Measurements from ENCODE around the gene PSMB4.
"Not testable (repeated sequence)": the region's sequence is repeated elsewhere in the genome, so short reads cannot be mapped to it uniquely, and the experiment has no call there.

PSMB4 gene

GRCh38 chr1:151399324-151400171 is at the start of gene PSMB4:
Gene PSMB4 (plus strand): TSS chr1:151399573. CDS start chr1:151399588, 15 bp downstream.
- peak; percentile 99 for DNase-seq (ENCODE audit: low spot score)

- DNase-seq (ENCODE audit: low spot score), result not testable (repeated sequence)
These were observed 49.0 kb upstream of the PSMB4 start for GRCh38 chr1:151350323-151350722.

DNA sequence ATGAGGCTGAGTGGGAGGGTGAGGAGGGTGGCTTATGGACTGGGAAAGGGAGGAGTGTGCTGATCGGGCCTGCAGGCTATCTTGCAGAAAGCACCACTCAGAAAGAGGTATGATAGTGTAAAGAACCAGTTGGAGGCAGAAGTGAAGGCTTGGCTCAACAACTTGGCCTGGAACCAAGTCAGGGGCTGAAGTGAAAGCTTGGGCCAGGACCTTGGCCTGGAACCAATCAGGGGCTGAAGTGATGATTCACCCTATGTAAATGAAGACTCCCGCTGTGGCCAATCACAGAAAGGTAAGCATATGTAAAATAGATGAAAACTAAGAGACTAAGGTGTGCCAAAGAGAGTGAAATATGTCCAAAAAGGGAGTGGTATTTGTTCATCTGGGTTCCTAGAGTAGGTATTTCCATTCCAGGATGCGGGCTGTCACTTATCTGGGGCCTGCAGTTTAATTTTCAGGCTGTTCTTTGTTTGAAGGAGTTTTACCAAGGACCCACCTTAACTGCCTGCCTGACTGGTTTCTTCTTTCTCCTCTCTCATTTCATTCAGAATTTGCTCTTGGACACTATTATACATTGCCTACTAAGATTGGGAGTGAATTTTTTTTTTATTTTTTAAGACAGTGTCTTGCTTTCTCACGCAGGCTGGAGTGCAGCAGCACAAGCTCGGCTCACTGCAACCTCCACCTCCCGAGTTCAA is 47.2 kb upstream of the PSMB4 start:
- DNase-seq (ENCODE audit: low spot score), result peak; percentile 51

- DNase-seq (ENCODE audit: low spot score), result no peak
These were observed 42.7 kb upstream of the PSMB4 start for GRCh38 chr1:151356696-151357095.

DNA sequence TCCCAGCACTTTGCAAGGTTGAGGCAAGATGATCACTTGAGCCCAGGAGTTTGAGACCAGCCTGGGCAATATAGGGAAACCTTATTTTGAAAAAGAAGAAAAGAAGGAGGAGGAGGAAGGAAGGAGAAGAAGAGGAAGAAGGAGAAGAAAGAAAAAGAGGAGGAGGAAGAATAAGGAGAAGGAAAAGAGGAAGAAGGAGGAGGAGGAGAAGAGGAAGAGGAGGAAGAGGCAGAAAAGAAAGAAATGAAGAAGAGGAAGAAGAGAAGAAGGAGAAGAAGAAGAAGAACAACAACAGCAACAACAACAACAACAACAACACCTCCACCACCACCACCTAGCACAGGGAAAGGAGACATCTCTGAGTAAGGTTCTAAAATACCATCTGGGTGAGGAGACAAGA is 37.5 kb upstream of the PSMB4 start:
- no peak for DNase-seq (ENCODE audit: low spot score)

- DNase-seq (ENCODE audit: low spot score), result no peak
These were observed 36.8 kb upstream of the PSMB4 start for GRCh38 chr1:151362308-151363155.

GRCh38 chr1:151364996-151365395 is 34.4 kb upstream of the PSMB4 start:
- DNase-seq (ENCODE audit: low spot score), result no peak

GRCh38 chr1:151367658-151368392 is 31.5 kb upstream of the PSMB4 start:
- DNase-seq (ENCODE audit: low spot score), result no peak

DNA sequence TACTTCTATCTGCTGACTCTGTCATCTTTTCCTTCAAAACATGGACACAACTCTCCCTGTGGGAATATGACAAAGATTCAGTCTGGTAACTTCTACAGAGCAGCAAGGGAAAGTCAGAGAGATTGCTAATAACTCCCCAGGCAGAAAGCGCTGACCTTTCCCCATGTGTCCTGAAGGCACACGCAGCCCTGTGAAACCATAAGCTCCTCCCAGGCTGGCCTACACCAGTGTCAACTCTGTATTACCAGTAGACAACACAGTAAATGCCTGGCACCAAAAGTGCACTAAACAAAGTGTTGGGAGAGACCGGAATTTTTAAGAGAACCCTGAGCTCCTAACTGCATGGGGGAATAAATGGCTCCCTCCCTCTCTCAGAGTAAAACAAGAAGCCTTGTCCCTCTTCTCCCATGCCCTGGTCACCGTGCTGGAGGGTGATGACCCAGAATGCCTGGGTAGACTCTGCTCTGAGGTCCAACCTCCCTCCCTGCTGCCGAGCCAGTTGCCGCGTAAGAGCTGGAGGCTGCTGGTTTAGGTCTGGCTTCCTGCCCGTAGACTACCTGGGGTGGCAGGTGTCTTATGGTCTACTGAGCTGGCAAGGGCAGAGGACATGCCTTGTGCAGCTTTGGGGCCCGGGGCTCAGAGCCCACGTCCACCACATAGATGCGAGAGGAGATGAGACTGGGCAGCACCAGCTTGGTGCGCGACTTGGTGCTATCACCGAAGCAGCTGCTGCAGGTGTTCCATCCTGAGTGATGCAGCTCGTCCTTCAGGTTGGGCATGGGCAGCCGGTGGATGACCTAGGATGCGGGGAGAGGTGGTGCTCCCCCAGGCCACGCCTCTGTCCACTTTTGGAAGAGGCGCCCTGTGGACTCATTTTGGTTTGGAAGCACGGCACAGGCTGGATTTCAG is 30.7 kb upstream of the PSMB4 start:
- DNase-seq (ENCODE audit: low spot score), result no peak

DNA sequence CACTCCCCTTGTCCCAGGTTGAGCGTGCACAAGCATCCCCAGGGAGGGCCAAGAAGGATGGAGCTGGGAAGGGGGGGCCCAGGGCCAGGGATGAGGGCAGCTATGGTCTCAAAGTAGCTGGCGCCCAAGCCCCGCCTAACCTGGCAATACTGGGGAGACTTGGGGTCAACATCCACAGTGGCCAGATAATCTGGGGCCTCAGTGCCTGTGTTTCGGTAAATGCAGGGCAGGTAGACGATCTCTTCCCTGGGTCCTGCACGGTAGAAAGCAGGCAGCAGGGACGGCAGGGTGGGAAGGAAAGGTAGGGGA is 30.1 kb upstream of the PSMB4 start:
- no peak for DNase-seq (ENCODE audit: low spot score)

- DNase-seq (ENCODE audit: low spot score), result no peak
These were observed 29.7 kb upstream of the PSMB4 start for GRCh38 chr1:151369621-151370048.

DNA sequence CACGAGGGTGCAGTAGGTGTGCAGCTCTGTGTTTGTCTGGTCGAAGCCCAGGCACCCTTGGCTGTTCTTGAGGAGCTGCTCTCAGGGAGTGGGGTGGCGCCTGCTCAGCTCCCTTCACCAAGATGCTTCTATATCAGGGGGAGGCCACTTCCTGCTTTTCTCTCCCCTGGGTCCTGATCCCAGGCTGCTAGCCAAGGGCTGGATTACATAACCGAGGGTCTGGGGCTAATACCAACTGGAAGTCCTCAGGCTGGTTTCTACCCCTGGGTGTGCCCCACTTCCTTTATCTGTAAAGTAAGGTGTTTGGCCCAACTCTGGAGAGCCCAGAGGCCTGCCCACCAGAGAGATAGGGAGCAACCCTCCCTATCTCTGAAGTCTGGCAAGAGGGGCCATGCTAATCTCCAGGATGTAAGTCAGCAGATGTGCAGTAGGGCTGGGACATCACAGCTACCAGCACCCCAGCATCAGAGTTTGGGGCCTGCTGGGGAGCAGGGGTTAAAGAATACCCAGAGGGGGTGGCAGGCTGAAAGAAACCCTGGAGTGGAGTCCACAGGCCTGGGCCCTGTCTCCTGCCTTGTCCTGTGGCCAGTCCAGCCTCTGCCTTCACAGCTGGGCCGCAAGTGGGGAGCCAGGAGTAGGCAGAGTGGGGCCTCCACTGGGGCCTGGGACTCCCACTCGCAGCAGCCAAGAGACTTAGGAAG is 29.0 kb upstream of the PSMB4 start:
- no peak for DNase-seq (ENCODE audit: low spot score)

DNA sequence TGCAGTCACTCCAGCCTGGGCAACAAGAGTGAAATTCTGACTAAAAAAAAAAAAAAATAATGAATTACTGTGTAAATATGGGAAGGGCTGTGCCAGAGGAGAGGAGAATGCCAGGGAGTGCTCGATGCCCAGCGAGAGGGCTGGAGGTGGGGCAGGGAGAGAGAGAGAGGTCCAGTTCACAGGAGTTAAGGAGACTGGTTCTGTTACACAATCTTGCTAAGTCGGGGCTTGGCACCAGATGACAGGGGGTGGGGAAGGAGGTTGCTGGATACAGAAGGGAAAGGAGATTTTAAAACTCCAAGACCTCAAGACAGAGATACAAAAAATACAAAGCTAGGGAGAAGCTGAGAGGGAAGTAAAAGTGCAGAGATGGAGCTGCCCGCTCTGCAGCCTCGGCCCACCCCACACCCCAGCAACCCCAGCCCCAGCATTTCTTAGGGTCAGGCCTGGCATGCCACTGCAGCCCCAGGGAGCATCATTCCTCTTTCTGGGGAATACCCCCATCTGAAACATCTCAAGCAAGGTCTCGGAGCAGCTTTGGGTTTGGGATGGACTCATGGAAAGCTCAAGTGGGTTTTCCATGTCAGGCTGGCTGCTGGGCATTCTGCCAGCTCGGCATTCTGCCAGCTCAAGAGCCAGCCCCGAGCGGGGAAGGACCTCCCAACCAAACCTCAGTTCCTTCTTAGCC is 27.9 kb upstream of the PSMB4 start:
- no peak for DNase-seq (ENCODE audit: low spot score)

DNA sequence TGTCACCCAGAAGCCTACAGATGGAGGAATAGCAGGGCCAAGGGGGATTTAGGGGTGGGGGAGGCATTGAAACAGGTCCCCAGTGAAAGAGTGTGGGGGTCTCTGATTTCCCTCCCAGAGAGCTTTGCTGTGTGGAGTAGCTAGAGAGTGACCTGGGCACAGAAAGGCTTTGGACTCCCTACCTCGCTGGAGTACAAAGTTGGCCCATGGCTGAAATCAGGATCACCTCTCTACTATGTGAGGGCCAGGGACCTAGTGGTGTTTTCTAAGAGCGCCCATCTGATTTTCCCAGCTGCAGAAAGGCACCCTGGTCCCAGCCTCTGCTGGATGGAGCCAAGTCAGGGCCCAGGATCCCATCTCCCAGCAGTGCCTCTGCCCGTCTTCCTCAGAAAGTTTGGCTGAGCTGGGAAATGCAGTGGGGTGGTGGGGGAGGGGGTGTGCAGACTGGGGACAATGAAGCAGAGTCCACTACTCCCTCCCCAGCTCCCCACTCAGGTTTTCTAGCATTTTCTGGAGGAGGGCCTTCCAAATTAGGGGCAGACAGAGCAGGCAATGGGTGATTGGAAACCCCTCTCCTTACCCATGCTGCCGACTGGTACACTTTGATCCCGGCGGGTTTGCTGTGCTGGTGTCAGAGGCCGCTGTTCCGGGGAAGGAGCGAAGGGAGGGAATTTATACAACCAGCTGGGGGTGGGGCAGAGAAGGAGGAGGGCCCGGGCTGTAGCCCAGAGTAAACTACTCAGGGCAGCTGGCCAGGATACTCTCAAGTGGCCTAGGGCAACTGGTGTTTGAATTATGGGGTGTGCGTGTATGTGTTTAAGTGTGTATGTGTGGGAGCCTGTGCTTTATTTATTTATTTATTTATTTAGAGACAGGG is 27.1 kb upstream of the PSMB4 start, which contains the start of gene SELENBP1:
SELENBP1 (minus strand) TSS at position 648 of the 877 bp plus-strand sequence; CDS start at position 584, 64 bp downstream.
- no peak for DNase-seq (ENCODE audit: low spot score)

DNA sequence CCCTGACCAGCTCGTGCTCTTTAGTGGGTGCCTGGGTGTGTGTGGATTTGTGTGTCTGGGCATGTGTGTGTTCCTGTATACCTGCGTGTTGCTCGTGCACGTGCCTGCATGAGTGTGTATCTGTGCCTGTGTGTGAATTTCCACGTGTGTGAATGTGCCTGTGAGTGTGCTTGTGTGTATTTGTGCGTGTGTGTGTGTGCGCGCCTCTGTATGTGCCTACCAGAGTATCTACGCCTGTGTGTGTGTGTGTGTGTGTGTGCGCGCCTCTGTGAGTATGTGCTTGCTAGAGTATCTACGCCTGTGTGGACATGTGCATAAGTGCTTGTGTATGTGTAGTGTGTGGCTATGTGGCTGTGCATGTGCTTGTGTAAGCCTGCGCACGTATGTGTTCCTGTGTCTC is 26.2 kb upstream of the PSMB4 start:
- DNase-seq (ENCODE audit: low spot score), result no peak

DNA sequence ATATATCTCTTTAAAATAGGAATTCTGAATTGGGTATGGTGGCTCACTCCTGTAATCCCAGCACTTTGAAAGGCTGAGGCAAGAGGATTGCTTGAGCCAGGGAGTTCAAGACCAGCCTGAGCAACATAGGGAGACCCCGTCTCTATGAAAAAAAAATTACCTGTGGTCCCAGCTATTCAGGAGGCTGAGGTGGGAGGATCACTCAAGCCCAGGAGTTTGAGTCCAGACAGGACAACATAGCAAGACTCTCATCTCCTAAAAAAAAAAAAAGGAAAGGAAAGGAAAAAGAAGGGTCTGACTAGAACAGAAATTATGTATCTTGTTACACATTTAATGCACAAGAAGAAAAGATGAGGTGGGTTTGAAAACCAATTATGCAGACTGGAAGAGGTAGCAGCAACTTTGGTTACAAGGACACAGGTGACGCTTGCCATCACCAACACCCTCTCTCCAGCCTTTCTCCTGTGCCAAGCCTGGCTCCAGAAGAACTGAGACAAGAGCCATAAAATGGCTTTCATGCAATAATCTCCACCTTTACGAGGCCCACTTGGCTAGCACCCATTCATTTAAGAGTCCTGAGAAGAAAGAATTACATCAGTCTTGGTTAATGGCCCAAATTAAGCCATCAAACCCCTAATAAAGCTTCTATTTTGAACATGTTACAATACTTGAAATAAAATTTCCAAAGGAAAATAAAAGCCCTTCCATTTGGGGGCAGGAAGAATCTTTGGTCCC is 22.1 kb upstream of the PSMB4 start:
- no peak for DNase-seq (ENCODE audit: low spot score)

DNA sequence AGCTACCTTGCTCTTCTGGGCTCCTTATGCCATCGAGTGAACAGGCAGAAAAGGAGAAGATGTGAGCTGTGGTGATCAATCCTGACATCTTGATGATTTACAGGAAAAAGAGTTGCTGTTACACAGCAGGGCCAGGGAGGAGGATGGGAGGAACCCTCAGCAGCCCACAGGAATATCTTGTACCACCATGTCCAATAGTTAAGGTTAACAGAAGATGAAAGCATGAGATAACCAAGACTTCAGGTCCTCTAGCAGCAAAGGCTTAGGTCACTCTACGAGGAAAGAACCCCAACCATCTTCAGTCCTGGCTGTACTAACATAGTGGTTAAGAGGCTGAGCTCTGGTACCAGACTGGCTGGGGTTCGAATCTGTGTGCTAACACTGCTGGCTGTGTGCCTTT is 14.8 kb upstream of the PSMB4 start:
- DNase-seq (ENCODE audit: low spot score), result no peak

- DNase-seq (ENCODE audit: low spot score), result no peak
These were observed 13.4 kb upstream of the PSMB4 start for GRCh38 chr1:151386002-151386401.

Data from NAMALWA (cell line).